ENCODE data around the gene CNOT4.
"Not testable (repeated sequence)": the region's sequence is repeated elsewhere in the genome, so short reads cannot be mapped to it uniquely, and the experiment has no call there.

CNOT4 gene

DNA sequence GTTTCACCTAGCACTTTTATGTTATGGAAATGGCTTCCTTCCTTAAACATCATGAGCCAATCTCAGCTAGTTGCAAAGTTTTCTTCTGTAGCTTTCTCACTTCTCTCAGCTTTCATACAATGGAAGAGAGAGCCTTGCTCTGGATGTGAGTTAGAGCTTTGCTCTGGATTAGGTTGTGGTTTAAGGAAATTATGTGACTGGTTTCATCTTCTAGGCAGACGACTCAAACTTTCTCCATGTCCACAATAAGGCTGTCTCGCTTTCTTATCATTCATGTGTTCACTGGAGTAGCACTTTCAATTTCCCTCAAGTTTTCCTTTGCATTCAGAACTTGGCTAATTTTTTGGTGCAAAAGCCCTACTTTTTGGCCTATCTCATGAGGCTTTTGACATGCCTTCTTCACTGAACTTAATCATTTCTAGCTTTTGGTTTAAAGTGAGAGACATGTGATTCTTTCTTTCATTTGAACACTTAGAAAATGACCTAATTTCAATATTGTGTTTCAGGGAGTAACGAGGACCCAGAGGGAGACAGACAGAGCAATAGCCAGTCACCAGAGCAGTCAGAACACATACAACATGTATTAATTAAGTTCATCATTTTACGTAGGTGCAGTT, 49.8 kb downstream of the CNOT4 start:
- intact Hi-C loops (cut with DNase I), result no loop called here
- no peak for DNase-seq

GRCh38 chr7:135459076-135459475, 50.8 kb downstream of the CNOT4 start:
- intact Hi-C loops (cut with DNase I), result no loop called here
- no peak for DNase-seq

GRCh38 chr7:135454060-135454459, 55.8 kb downstream of the CNOT4 start:
- no peak for DNase-seq
- intact Hi-C loops (cut with DNase I), result no loop called here

GRCh38 chr7:135449436-135449835, 60.5 kb downstream of the CNOT4 start:
- no peak for DNase-seq
- intact Hi-C loops (cut with DNase I), result no loop called here

DNA sequence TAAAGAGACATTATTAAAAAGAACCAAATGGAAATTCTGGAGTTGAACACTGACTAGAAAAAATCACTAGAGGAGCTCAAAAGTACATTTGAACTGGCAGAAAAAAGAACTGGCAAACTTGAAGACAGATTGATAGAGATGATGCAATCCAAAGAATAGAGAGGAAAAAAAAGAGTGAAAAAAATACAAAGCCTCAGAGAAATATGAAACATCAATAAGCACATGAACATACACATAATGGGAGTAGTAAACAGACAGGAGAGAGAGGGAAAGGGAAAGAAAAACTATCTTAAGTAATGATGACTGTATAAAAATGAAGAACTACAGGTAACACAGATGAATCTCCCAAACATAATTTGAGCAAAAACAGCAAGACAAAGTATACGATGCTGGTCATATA, 61.1 kb downstream of the CNOT4 start:
- intact Hi-C loops (cut with DNase I), result no loop called here
- no peak for DNase-seq

DNA sequence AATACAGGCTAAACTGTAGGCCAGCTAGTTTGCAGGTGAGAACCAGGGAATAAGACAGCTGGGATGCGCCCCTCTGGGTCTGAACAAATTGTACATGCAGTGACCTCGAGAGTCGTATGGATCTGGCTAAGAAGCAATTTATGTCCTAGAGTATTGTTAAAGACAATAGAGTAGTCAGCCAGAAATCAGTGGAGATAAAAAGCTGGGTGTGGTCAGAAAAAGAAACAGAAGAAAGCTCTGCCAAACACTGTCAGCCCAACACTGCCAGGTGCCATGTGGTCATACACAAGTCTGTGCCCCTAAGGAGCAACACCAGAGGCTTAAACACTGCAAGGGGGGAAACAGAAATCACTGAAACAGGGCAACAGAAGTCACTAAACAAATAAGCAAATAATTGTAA, 62.2 kb downstream of the CNOT4 start:
- no peak for DNase-seq
- intact Hi-C loops (cut with DNase I), result no loop called here

GRCh38 chr7:135445690-135446089, 64.2 kb downstream of the CNOT4 start:
- intact Hi-C loops (cut with DNase I), result no loop called here
- DNase-seq, result no peak

GRCh38 chr7:135445266-135445665, 64.6 kb downstream of the CNOT4 start:
- intact Hi-C loops (cut with DNase I); DNase-seq: not testable (repeated sequence)

GRCh38 chr7:135441791-135442190, 68.1 kb downstream of the CNOT4 start:
- DNase-seq, result no peak

DNA sequence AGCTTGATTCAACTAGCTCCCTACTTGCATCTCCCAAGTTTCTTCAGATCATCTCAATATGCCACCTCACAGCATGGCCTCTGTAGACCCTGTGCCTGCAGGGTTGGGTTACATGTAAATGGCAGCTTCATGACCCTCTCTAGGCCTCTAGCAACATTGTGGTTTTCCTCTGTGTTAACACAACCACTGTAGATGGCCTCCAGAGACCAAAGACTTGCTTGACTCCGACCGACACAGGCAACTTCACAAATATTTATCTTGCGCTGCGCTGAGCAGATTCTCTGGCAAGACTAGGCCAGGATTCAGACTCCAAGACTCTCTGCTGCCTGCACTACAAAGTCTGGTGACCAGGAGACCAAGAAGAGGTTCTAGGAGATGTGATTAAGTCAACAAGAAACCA, 75.9 kb downstream of the CNOT4 start:
- intact Hi-C loops (cut with DNase I), result no loop called here

More at GRCh38 chr7:135441791-135442190, 68.1 kb downstream of the CNOT4 start:
- intact Hi-C loops (cut with DNase I), result no loop called here

DNA sequence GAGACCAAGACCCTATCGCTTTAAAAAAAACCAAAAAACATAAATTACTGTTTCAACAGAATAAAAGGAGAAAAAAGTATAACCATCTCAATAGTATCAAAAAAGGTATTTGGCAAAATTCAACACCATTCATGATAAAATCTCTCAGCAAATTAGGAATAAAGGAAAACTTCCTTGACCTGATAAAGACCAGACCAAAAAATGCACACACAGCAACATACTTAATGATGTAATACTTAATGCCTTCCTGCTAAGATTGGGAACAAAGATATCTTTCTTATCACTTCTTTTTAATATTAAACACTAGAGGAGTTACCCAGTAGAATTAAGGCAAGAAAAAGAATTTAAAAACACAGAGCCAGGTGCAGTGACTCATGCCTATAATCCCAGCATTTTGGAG, 79.3 kb downstream of the CNOT4 start:
- DNase-seq, result no peak

More for the DNA sequence above, 75.9 kb downstream of the CNOT4 start:
- DNase-seq, result no peak

DNA sequence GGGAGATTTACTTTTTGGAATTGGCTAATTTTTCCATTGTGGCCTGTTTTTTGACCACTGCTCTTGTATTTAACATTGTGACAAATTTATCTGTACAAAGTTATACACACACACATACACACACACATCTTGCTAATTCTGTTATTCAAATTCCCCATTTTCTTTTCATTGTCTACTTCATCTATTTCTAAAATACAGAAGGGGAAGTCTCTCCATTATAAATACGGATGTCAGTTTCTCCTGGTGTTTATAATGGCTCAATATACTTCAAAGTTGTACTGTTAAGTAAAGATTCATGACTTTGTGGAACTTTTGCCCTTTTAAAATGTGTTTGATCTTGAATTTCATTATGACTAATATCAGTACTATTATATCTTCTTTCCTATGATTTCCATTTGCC, 81.0 kb downstream of the CNOT4 start:
- DNase-seq, result no peak
- intact Hi-C loops (cut with DNase I), result no loop called here

More for the DNA sequence above, 79.3 kb downstream of the CNOT4 start:
- intact Hi-C loops (cut with DNase I), result no loop called here

DNA sequence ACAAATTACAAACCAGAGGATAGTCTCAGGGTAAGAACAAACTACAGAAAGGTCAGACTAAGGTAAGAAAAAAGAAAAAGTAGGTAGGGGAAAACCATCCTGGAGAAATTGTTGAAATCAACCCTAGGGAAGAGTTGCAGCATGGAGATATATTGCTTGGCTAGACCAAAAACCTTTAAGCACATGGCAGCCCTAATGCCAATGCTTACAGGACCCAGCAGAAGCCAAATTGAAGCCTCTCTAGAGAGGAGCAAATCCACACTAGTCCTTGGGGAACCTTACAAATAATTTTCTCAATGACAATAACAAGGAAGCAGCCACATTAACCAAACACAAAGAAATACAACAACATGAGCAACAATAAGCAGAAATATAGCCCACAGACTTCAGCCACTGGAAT, 81.9 kb downstream of the CNOT4 start:
- intact Hi-C loops (cut with DNase I), result no loop called here
- DNase-seq, result no peak

DNA sequence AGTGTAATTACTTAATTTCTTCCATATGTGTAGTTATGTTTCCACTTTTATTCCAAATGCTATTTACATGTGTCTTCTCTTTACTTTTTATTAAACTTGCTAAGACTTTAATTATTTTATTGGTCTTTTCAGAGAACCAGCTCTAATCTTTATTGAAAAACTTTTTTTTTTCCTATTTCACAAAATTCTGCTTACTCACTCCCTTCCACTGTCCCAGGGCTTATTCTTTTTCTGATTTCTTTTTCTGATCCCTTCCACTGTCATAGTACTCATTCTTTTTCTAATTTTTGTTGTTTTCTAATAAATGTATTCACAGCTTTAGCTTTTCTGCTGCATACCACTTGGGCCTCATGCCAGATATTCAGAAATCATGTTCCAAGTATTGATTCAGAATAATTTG, 82.7 kb downstream of the CNOT4 start:
- intact Hi-C loops (cut with DNase I), result no loop called here
- DNase-seq, result no peak

GRCh38 chr7:135425036-135425435, 84.9 kb downstream of the CNOT4 start:
- DNase-seq, result no peak
- intact Hi-C loops (cut with DNase I), result no loop called here

DNA sequence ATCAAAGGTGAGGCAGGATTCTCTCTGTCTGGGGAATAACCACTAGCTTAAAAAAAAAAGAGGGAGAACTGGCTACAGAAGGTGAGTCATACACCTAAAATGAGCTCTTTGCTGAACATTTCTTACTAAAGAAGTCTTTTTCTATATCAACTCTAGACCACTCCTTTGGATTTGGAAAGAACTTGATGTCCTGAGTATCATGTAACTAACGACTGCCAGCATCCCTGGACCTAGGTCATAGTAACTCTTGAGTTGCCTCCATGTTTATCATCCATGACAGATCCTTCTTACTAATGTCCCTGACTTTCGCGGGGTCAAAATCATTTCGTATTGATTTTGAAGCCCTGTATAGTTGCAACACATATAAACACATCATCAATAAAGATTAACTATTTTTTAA, 89.1 kb downstream of the CNOT4 start:
- no peak for DNase-seq
- intact Hi-C loops (cut with DNase I), result no loop called here

DNA sequence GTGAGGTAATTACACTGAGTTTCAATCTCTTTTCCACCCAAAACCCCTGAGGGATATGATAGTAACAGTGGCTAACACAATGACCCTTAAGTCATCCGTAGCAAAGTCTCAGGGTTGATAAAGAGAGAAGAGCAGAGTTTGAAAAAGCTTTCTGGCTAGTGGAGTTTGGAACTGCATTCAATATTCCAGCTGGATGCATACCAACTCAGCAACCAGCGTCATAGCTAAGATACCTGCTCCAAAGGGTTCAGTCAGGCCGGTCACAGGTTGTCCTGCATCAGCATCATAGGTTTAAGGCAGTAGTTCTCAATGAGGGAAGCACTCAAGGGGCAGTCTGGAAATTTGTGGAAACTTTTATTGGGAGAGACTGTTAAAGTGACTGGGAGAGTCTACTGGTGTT, 93.5 kb downstream of the CNOT4 start:
- intact Hi-C loops (cut with DNase I), result no loop called here

DNA sequence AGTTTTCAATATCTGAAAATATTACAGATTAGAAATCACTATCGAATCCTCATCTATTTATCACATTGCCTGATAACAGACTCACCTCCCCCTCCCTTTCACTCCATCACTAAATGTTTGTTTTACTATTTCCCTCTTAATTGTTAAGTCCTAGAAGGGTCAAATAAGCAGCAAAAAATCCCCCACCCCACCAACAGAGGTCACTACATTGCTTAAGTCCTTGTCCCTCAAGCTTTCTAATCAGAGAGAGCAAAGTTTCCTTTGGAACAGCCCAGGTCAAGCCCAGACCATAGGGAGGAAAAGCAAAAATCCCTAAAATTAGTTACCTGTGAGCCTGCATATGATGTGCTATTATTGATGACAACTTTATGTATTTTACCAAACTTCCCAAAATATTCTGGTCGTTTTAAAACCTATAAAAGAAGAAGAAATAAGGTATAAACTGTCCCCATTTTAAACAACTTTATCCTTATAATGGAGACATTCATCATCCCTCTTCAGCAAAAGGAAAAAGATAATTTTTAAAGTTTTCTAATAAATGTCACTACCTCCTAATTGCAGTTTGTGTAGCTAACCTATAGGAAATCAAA, 95.0 kb downstream of the CNOT4 start:
- intact Hi-C loops (cut with DNase I), result no loop called here
- no peak for DNase-seq

More for the DNA sequence above, 93.5 kb downstream of the CNOT4 start:
- DNase-seq, result no peak

DNA sequence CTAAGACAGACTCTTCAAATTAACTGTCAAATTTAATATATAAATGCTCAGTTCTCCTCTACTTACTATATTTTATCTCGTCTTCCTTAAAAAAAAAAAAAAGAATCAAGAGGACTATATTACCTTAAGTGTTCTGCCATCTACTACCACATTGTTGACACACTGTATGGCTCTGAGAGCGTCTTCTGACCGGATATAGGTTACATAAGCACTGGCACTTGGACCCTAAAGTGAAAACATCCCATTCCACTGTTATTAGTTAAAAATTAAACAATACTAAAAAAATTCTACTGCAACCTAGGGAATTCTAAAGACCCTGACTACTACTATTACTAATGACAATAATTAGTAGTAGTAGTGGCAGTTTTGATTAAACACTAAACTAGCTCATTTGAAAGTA, 95.7 kb downstream of the CNOT4 start:
- intact Hi-C loops (cut with DNase I), result no loop called here
- DNase-seq, result no peak

GRCh38 chr7:135411098-135411497, 98.8 kb downstream of the CNOT4 start:
- no peak for DNase-seq
- intact Hi-C loops (cut with DNase I), result no loop called here

DNA sequence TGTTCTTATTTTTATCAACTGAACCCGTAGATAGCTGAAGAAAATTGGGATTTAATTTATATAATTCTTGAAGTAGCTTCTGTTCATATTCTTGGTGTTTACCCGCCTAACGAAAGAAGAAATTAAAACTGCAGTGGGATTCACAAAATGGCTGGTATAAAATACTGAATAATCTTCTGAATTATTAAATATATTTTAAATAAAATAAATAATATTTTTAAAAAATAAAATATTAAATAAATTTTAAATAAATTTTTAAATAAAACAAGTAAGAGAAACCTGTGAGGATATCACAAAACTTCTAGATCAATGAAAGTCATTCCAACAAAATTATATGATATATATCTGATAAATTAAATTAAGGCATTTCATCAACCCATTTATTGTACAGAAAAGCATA, 99.4 kb downstream of the CNOT4 start:
- intact Hi-C loops (cut with DNase I), result no loop called here
- DNase-seq, result no peak

DNA sequence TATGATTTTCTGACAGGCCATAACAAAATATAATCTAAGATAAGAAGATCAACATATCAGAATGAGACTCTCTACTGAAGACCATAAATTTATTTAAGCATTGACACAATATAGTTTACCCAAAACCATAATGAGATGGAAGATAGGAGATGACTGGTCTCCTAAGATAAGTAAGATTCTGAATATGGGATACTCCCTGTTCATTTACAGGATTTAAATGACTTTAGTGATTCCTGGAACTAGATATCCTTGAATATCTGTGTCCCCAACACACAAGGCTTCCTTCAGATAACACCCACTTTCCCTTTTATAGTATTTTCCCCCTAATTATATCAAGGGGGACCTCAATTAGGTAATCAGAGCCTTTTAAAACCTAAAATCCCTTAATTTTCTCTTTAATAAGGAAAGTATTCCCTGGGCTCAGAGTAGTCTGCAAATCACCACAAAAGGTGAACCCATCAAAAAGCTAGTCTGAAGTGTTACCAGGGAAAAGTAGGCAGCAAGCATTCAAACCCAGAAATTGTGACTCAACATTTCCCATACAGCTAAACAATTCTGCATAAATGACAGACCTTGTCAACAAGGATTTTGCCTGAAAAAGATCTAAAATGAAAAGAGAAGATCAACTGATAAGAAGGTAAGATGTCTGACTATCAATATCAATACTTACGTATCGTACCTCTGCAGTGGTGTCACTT, 99.9 kb downstream of the CNOT4 start:
- intact Hi-C loops (cut with DNase I), result no loop called here
- DNase-seq, result no peak
